Tibial artery (tissue), 4 donors: ENCODE measurements around the gene HSBP1L1.

ENCODE experiments used
- DNase-seq, 2 donors: peaks; one replicate each; pipeline ENCODE4 v3.0.0-alpha.2; 2019
- H3K27ac ChIP-seq, 2 donors: fragments of 200-600 bp; sonication (generic) in 1 of 2; 1 replicate in 1 of 2; 2 replicates in 1 of 2; pipeline ENCODE4 v1.5.1; 2018 to 2019; ENCODE audit warnings: mild to moderate bottlenecking in 1 of 2
- H3K27me3 ChIP-seq, 2 donors: fragments of 200-600 bp; sonication (generic) in 1 of 2; one replicate each; pipeline versions ENCODE4 v1.5.1 to v1.6.0; 2016 to 2019
- H3K36me3 ChIP-seq, 3 donors: fragments of 200-600 bp; sonication (generic) in 2 of 3; one replicate each; pipeline ENCODE4 v1.5.1; 2016 to 2019; ENCODE audit warnings: mild to moderate bottlenecking in 2 of 3
- H3K4me1 ChIP-seq, 4 donors: fragments of 200-600 bp; sonication (generic) in 2 of 4; 1 replicate in 3 of 4; 2 replicates in 1 of 4; pipeline ENCODE4 v1.5.1; 2016 to 2019
- H3K4me3 ChIP-seq, 2 donors: fragments of 200-600 bp; sonication (generic) in 1 of 2; 1 replicate in 1 of 2; 2 replicates in 1 of 2; pipeline ENCODE4 v1.5.1; 2018 to 2019; ENCODE audit warnings: mild to moderate bottlenecking in 2 of 2
- H3K9me3 ChIP-seq, 3 donors: fragments of 200-600 bp; sonication (generic) in 1 of 3; one replicate each; pipeline ENCODE4 v1.5.1; 2016 to 2019
- CTCF ChIP-seq, 2 experiments: fragments of 200-600 bp in 1 of 2; fragments of 450-650 bp in 1 of 2; IDR thresholded peaks; one replicate each; pipeline ENCODE4 v1.5.1; 2017 to 2019; ENCODE audit warnings: antibody characterized with exemption in 2 of 2, mild to moderate bottlenecking in 1 of 2, moderate library complexity in 1 of 2
- intact Hi-C: fragments of 100-400 bp; cut with DNase I; formaldehyde crosslinking; loops from one replicate; pipeline ENCODE4 v1.15.0; 2023; ENCODE audit warnings: low total_unique reads

The HSBP1L1 gene

DNA sequence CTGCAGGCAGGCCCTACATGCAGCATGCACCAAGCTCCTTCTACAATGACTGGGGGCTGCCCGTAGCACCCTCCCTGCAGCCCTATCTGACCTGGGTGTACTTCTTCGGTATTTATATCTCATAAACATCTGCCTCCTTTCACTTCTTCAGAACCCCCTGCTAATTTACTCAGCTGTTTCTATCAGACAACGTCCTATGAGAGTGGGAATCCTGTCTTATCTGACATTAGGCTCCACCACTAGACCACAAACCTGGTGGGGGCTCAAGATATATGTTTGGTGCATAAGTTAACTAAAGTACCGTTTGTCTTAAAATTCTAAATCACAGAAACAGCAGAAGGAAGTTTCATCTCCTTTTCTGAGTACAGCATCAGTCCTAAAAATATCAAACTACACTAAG, 10.6 kb downstream of the HSBP1L1 start:
- Histone ChIP-seq H3K4me1 (peaks cover 0 to 7% (median 0%) of the 10 kb centered on the region in 4 donors), H3K9me3 (no peaks in the 10 kb centered on the region), H3K27me3 (no peaks in the 10 kb centered on the region), H3K36me3 (peaks cover 20 to 63% (median 51%) of the 10 kb centered on the region in 3 donors), H3K27ac (no peak overlapping the region), H3K4me3 (no peak overlapping the region)
- TF ChIP-seq CTCF (IDR thresholded peaks at IDR 0.05), result no peak
- DNase-seq, result no peak
- intact Hi-C loops, result no loop called here

DNA sequence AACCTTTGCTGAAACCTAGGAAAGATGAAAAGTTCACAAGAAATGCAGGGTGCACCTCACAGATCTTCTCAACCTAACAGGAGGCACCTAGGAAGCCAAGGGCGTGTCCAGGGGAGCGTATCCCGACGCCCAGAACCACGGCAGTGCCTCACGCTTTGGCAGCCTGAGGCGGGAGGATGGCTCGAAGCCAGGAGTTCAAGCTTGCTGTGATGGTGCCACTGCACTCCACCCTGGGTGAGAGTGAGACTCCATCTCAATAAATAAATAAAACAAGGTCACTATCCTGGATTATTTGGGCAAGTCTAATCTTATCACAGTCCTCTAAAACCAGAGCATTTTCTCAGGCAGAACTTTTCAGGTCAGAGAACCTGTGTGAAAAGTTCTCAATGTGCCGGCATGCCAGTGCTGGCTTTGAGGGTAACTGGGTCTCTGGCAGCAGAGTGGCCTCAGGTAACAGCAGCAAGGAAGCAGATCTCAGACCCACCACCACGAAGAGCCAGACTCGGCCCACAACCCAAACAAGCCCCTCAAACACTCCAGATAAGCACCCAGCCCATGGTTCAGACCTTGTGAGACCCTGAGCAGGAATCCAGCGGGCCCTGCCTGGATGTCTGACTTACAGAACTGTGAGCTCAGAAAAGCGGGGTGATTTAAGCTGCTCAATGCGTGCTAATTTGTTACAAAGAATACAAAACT, 11.7 kb downstream of the HSBP1L1 start:
- intact Hi-C loops, result no loop called here
- no peak for DNase-seq
- Histone ChIP-seq H3K27ac (no peak overlapping the region), H3K27me3 (no peaks in the 10 kb centered on the region), H3K4me3 (no peak overlapping the region), H3K4me1 (peaks cover 0 to 10% (median 0%) of the 10 kb centered on the region in 4 donors), H3K9me3 (no peaks in the 10 kb centered on the region), H3K36me3 (peaks cover 20 to 52% (median 41%) of the 10 kb centered on the region in 3 donors)
- TF ChIP-seq CTCF (IDR thresholded peaks at IDR 0.05), result no peak

DNA sequence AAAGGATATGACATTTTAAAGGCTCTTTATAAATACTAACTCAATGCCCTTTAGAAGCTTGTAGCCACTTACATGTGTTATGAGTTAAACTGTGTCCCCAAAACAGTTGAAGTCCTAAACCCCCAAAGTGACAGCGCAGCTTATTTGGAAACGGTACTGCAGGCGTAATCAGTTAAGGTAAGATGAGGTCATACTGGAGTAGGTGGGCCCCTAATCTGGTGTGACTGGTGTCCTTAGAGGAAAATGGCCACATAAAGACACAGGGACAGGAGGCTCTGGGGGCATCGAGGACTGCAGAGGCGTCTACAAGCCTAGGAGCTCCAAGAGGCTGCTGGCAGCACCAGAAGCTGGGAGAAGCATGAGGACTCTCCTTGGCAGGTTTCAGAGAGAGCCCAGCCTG, 15.4 kb downstream of the HSBP1L1 start:
- intact Hi-C loops, result no loop called here
- Histone ChIP-seq H3K27me3 (no peaks in the 10 kb centered on the region), H3K36me3 (peaks cover 0 to 21% (median 9%) of the 10 kb centered on the region in 3 donors), H3K4me1 (peaks cover 0 to 17% (median 0%) of the 10 kb centered on the region in 4 donors), H3K4me3 (no peak overlapping the region), H3K27ac (no peak overlapping the region), H3K9me3 (no peaks in the 10 kb centered on the region)
- no peak for DNase-seq
- no peak for TF ChIP-seq CTCF (IDR thresholded peaks at IDR 0.05)

DNA sequence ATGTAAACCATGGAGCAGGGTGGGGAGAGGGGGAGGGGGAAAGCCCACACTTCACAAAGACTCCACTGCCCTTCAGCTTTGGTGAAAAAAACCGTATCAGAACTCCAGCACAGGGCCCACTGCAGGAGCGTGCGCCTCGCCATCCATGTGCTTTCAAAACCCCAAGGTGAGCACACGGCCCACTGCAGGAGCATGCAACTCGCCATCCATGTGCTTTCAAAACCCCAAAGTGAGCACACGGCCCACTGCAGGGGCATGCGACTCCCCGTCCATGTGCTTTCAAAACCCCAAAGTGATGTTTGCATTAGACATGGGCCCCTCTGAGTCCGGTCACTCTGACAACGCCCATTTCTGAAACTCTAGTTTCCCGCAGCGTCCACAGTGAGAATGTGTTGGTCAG, 16.1 kb downstream of the HSBP1L1 start:
- no peak overlapping the region for H3K4me3 ChIP-seq
- no peak overlapping the region for H3K27ac ChIP-seq
- DNase-seq, result no peak
- H3K4me1 ChIP-seq, result peaks cover 0 to 22% (median 1%) of the 10 kb centered on the region in 4 donors
- TF ChIP-seq CTCF (IDR thresholded peaks at IDR 0.05), result no peak
- H3K36me3 ChIP-seq, result peaks cover 0 to 21% (median 4%) of the 10 kb centered on the region in 3 donors
- intact Hi-C loops, result no loop called here
- H3K27me3 ChIP-seq, result no peaks in the 10 kb centered on the region
- H3K9me3 ChIP-seq, result no peaks in the 10 kb centered on the region

DNA sequence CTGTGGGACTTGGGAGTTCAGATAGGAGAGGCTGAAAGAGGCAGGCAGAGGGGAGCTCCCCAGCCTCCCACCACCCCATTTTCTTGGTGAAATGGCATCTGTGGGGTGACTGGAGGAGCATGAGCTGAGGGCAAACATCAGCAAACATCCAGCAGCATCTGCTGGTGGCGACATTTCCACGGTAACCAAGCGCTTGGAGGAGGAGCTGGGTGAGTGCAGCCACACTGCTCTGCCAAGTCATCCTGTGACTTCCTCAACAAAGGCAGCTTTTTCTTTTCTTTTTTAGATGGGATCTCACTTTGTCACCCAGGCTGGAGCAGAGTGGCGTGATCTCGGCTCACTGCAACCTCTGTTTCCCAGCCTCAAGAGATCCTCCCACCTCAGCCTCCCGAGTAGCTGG, 18.3 kb downstream of the HSBP1L1 start:
- peaks cover 0 to 40% (median 16%) of the 10 kb centered on the region in 4 donors for H3K4me1 ChIP-seq
- H3K4me3 ChIP-seq, result no peak overlapping the region
- H3K9me3 ChIP-seq, result no peaks in the 10 kb centered on the region
- H3K27me3 ChIP-seq, result no peaks in the 10 kb centered on the region
- intact Hi-C loops, result no loop called here
- no peak for TF ChIP-seq CTCF (IDR thresholded peaks at IDR 0.05)
- no peak overlapping the region for H3K27ac ChIP-seq
- no peak for DNase-seq
- peaks cover 0 to 15% (median 0%) of the 10 kb centered on the region in 3 donors for H3K36me3 ChIP-seq
